Stimulated activated naive CD4-positive, alpha-beta T cell treated with Interleukin-2 at 50 U/mL for 16 hours (primary cell): ENCODE results near the gene AKAP8.
"Not testable (repeated sequence)": the region's sequence is repeated elsewhere in the genome, so short reads cannot be mapped to it uniquely, and the experiment has no call there.

Experiments
- DNase-seq: peaks from one replicate; lab custom pipeline; 2025; lab: John Stamatoyannopoulos, UW

The AKAP8 gene

DNA sequence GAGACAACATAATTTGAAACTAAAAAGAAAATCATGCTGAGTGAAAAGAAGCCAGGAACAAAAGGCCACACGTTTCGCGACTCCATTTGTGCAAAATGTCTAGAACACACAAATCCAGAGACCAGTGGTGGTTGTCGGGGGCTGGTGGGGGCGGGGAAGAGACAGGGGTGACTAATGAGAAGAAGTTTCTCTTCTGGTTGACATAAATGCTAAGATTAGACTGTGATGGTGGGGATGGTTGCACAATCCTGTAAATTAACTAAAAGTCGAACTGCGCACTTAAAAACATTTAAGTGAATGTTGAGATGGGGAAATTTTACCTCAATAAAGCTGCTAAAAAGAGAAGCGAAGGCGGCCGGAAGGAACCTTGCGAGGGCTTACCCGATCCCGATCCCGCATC is 7.1 kb downstream of the AKAP8 start:
- DNase-seq = no peak

DNA sequence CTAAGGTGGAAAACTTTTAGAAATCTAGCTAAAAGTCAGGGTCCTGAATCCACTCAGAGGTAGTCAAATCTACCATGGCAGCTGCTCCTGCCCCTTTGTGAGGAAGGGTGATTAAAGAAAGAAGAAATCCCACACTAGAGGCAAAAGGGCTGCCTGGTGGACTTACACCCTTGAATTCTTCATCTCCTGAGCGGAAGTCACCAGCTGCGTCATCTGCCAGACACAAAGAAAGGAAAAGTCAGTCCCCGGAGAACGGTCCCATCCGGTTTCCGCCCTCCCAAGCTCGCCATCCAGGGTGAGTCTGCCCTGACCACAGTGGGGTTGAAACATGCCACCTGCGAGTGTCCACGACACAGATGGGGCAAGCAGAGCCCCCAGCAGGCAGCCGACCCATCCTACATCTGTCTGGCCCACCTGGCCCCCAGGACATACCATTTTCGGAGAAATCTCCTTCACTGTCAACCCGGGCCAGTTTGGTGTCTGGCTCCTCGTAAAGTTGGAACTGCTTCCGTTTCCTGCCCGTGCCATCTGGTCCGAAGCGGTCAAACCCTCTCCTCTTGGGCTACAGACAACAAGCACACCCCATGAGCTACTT is 7.7 kb downstream of the AKAP8 start:
- no peak for DNase-seq

DNA sequence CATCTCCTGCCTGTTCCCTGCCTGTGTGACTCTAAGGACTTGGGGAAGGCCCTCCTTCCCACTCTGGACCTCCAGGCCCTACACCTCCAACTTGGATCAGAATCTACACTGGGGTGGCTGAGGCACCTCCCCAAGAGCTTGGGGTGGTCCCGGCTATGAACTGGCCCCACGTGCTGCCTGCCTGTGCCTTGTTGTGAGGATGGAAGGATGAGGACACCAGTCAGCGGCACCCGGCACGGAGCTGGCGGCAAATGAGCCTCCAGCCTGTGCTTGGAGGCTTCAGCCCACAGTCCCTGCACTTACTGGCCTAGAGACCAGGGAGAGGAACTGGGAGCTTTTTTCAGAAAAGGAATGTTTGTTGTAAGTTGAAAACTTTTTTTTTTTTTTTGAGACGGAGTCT is 8.5 kb downstream of the AKAP8 start:
- no peak for DNase-seq

DNA sequence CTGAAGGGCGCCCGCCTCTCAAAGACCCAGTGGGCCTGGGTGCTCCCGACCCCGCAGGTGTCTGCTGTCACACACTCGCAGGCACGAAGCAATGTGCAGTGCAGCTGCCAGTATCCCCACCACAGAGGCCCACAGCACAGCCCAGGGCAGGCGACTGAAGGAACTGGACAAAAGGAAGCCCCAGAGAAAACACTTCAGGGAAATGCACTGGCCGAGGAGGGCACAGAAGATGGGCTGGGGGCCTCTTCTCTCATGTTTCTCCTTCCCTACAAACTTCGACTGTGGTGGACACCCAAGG is 10.0 kb downstream of the AKAP8 start:
- no peak for DNase-seq

DNA sequence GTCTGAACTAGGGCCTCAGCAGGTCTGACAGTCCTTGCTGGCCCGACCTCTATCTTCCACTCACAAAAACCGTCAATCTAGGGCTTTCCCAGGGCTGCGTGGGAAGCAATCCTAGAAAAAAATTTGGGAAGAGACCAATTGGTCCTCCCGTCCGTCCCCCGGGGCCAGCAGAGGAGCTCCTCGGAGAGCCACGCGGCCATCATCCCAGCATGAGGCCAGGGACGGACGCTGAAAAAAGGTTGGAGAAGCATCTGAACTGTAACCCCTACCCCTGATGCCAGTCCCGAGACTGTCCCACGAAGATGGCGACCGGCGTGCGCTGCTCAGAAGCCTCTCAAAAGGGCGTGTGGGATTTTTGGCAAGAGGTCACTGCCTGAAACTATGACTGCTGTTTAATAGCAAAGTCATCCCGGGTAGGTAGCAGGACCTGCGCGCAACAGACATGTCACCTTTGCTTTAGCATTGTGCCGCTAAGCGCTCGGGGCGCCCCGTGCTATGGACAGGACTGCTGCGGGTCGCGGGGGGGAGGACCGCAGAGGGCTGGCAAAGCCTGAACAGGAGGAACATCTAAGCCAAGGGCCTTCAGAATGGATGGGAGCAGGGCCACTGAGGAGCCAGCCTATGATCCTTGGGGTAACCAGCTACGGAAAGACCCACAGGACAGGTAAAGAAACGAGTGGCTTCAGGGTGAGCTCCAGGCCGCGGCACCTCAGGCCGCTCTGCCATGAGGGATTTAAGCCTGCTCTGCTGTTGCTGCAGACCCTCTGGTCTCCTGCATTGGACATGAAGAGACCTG is 10.6 kb downstream of the AKAP8 start:
- no peak for DNase-seq

DNA sequence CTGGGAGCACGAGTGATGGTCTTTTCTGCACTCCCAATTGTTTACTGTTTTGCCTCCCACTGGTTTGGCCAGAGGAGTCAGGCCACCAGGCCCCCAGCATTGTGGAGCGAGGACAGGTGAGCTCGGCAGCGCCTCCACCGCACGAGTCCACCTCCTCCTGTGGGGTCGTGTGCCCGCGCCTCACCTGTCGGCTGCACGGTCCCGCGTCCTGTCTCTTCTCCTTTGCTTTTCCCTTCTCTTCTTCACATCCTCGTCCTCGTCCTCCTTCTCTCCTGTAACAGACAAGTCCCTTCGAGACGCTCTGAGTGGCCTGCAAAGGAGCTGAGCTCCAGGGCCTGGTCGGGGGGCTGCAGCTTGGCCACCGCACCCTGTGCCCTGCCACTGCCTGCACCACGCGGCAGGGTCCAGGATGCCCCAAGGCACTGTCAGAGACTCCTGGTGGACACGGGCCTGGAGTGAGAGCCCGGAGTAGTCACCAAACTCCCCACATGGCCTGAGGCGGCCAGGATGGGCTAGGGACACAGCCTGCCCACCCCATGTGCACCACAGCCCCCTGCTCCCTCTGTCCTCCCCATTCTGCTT is 11.4 kb downstream of the AKAP8 start:
- DNase-seq = no peak

DNA sequence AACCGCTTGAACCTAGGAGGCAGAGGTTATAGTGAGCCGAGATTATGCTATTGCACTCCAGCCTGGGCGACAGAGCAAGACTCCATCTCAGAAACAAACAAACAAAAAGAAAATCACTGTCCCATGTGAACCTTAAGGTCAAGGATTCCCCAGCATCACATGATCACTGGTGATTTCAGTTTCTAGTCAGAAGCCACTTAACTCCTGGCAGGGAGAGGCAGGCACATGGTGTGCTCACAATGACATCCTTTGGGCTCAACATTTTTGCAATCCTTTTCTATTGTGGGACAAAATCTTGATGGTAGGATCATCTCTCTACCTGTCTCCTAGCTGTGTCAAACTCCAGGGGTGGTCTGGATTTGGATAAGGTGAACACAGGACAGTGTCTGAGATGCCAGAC is 12.1 kb downstream of the AKAP8 start:
- DNase-seq = no peak

DNA sequence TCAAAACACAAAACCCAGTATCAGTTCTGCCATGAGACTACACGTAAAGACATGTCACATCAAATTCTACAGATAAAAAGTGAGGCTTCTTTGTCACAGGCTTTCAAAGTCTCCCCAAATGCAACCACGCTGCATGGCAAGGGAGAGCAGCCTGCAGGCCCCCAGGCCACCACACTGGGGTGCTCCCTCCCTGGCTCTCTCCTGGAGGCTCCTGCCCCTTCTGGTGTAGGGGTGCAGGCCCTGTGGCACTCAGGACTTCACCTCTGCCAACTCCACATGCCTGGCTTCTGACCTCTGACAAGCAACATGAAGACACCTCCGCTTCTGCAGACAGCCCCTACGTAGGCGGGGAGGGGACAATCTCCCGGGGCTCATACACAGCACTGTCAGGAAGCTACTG is 14.3 kb downstream of the AKAP8 start:
- no peak for DNase-seq

DNA sequence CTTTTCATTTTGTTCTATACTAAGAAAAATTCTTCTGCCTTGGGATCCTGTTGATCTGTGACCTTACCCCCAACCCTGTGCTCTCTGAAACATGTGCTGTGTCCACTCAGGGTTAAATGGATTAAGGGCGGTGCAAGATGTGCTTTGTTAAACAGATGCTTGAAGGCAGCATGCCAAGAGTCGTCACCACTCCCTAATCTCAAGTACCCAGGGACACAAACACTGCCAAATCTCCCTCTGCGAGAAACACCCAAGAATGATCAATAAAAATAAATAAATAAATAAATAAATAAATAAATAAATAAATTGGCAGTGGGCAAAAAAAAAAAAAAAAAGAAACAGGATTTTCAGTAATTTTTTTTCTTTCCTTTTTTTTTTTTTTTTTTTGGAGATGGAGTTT is 15.8 kb downstream of the AKAP8 start:
- DNase-seq = not testable (repeated sequence)

DNA sequence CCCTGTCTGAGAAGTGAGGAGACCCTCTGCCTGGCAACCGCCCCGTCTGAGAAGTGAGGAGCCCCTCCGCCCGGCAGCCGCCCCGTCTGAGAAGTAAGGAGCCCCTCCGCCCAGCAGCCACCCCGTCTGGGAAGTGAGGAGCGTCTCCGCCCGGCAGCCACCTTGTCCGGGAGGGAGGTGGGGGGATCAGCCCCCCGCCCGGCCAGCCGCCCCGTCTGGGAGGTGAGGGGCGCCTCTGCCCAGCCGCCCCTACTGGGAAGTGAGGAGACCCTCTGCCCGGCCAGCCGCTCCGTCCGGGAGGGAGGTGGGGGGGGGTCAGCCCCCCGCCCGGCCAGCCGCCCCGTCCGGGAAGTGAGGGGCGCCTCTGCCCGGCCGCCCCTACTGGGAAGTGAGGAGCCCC is 16.5 kb downstream of the AKAP8 start:
- DNase-seq = not testable (repeated sequence)

DNA sequence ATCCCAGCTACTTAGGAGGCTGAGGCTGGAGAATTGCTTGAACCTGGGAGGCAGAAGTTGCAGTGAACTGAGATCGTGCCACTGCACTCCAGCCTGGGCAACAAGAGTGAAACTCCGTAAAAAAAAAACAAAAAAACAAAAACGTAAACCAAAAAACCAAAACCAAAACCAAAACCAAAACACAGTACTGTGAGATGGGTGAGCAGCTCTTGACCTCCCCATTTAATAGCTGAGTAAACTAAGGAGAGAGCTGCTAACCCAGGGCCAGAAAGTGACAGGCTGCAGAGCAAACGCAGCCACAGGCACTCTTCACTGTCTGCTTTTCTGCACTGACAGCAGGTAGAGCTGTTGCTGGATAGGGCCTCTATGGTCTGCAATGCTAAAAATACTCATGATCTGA is 19.6 kb downstream of the AKAP8 start:
- DNase-seq = not testable (repeated sequence)

DNA sequence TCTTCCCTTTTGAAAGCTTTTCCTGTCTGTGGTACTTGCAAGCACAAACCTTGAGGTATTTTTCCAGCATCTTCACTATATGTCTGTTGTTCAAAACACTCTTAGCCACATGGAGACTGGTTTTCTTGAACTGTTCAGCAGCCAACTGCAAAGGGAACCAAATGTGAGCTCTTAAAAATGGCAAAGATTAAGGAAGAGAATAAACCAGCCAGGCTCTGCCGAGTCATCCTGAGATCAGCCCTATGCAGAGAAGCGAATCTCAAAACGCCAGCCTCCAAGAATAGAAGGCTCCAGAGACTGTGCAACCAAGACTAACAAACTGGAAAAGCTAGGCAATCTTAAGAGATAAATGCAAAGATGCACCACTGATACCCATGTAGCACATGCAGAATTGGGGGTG is 20.7 kb downstream of the AKAP8 start:
- DNase-seq = no peak

DNA sequence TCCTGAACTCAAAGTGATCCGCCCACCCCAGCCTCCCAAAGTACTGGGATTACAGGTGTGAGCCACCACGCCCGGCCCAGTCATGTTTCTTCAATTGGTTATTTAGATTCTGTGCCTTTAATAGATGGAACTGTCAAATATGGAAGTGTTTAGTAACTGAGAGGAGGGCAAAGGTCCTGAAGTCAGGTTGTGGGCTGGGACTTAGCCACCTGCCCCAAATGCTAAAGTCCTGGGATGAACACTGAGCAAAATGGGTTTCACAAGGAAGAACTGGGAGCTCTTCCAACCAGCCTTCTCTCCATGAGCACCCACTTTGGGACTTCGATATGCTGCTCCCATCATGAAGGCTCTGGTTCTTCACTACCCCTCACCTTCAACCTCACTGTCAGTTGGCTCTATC is 21.7 kb downstream of the AKAP8 start:
- no peak for DNase-seq

DNA sequence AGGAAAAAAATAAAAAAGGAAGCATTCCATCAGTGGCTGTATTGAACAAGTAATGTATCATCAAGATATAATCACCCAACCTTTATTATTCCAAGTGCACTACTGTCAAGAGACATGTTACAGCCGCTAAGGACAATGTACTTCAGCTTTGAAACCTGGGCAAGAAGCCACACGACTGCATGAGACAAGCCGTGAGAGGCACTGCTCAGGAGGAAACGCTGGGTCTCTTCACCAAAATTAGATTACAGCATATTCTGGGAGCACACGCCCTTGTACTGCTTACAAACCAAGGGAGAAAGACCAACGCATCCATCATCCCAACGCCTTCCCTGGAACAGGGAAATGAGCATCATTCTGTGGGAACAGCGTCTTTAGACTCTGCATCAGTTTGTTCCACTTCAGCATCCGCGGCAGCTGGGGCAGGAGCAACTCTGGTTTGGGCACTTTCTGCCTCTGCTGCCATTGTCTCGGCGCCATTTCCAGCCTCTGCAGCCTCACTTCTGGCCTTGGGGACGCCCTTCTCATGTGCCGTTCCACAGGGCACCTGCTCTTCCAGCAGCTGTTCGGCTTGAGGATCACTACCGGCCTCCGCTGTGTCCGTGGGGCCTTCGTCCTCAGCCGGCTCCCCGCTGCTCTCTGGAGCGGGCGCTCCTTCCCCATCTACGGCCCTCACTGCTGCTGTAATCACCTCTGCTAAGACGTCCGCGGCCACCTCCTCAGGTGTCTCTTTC is 24.9 kb downstream of the AKAP8 start:
- no peak for DNase-seq

DNA sequence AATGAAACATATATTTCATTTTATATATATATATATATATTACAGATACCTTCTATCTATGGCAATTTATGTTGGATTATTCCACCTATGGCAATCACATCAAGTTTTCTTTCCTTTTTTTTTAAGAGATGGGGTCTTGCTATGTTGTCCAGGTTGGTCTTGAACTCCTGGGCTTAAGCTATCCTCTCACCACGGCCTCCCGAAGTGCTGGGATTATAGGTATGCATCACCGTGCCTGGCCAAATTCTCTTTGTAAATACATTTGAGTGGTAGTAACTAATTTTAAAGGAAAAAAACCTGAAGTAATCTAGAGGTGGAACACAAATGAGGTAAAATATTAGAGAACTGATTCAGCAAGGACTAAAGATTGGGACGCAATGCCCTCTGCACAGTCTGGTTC is 25.7 kb downstream of the AKAP8 start:
- DNase-seq = no peak

DNA sequence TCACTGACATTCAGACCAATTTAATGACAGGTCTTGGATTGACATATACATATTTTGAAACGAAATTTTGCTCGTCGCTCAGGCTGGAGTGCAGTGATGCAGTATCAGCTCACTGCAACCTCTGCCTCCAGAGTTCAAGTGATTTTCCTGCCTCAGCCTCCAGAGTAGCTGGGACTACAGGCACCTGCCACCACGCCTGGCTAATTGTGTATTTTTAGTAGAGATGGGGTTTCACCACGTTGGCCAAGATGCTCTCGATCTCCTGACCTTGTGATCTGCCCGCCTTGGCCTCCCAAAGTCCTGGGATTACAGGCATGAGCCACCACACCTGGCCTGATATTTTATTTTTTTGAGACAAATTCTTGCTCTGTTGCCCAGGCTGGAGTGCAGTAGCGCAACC is 27.1 kb downstream of the AKAP8 start:
- not testable (repeated sequence) for DNase-seq

DNA sequence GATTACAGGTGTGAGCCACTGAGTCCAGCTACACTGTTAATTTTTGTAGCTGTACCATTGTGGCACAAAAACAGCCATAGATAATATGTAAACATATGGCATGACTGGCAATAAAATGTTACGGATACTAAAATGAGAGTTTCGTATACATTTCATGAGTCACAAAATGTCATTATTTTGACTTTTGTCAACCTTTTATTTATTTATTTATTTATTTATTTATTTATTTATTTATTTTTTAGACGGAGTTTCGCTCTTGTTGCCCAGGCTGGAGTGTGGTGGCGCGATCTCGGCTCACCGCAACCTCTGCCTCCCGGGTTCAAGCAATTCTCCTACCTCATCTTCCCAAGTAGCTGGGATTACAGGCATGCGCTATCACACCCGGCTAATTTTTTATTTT is 38.3 kb downstream of the AKAP8 start:
- not testable (repeated sequence) for DNase-seq

DNA sequence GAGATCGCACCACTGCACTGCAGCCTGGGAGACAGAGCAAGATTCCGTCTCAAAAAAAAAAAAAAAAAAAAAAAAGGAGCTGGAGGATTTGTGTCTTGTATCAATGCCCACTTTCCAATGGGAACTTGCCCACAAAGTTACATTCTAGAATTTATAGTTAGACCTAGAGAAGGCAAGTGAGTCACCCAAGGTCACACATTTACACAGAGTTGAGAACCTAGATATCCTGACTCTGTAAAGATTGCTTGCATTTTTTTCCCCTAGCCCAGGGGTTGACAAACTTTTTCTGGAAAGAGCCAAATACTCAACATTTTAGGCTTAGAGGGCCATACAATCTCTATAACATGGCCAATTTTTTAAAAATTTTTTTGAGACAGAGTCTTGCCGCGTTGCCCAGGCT is 39.5 kb downstream of the AKAP8 start:
- no peak for DNase-seq

DNA sequence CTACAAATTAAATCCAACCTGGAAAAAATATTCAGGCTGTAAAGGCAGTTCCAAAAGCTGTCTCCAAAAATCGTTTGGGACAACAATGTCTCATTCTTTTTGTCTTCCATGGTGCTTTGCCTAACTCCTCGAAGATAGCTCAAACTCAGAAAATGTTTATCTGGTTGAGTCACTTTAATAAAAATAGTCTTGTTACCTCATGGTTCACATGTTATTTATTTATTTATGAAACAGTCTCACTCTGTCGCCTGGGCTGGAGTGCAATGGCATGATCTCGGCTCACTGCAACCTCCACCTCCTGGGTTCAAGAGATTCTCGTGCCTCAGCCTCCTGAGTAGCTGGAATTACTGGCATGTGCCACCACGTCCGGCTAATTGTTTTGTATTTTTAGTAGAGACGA is 42.4 kb downstream of the AKAP8 start:
- DNase-seq = no peak

DNA sequence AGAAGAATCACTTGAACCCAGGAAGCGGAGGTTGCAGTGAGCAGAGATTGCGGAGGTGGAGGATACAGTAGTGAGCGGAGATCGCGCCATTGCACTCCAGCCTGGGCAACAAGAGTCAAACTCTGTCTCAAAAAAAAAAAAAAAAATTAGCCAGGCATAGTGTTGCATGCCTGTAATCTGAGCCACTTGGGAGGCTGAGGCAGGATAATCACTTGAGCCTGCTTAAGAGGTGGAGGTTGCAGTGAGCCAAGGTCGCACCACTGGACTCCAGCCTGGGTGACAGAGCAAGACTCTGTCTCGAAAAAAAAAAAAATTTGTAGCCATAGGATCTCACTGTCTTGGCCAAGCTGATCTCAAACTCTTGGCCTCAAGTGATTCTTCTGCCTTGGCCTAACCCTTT is 43.6 kb downstream of the AKAP8 start:
- DNase-seq = not testable (repeated sequence)

DNA sequence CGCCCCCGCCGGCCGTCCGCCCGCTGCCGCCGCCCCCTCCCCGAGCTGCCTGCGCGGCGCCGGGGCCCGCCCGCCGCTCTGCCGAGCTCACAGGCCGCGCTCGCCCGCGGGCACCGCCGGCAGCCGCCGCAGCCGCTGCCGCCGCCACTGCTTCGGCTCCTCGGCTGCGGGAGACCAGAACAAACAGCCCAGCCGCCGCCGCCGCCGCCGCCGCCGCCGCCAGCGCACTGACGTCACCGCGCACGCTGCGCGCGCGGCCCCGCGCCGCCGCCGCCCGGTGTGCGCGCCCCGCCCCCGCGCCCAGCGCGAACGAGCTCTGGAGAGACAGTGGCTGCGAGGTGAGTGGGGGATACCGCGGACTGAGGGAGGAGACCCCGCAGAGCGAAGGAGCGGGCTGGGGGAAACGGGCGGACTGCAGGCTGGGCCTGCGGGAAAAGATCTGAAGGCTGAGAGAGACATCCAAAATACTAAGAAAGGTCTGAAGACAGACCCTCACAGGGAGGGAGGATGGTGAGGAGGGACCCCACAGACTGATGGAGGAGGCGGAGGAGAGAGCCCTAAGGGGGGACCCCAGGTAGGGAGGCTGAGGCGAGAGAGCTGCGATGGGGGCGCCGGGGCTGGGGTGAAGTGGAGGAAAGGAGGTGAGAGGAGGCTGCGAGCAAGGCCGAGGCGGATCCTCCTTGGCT is 47.1 kb downstream of the AKAP8 start, which contains the start of gene BRD4:
Gene BRD4 (minus strand): TSS at position 229 of the 686 bp plus-strand sequence. CDS start 59,440 bp downstream, outside the sequence.
- peak; percentile 66 for DNase-seq
